ENCODE results near the gene CARM1. TPM values are rescaled to one million over a fixed set of nuclear protein-coding genes. Genes with fewer than 3 reads are reported as not detected.

Gene CARM1
- total and polyA plus RNA-seq, 2 of the 13 experiments (the other 11 are each of a cell fraction or from before 2014, with no cell fraction given), result 27.6 to 55.8 TPM

GRCh38 chr19:10896851-10897526 is 25.6 kb downstream of the CARM1 start (continued):
- TF ChIP-seq ZNF646 (CRISPR knock-in tag; IDR thresholded peaks at IDR 0.05) (no peak), ZNF589 (CRISPR knock-in tag; conservative IDR thresholded peaks at IDR 0.05) (no peak), HNRNPK (IDR thresholded peaks at IDR 0.05; ENCODE audit: low read depth, low read length, poor library complexity, severe bottlenecking) (no peak), IRF9 (CRISPR knock-in tag; IDR thresholded peaks at IDR 0.05; ENCODE audit: borderline replicate concordance) (no peak), CHD4 (IDR thresholded peaks at IDR 0.05; ENCODE audit: borderline replicate concordance, low read length) (no peak), ZNF672 (CRISPR knock-in tag; IDR thresholded peaks at IDR 0.05) (no peak), NCOA2 (CRISPR knock-in tag; IDR thresholded peaks at IDR 0.05) (no peak), ZSCAN12 (CRISPR knock-in tag; IDR thresholded peaks at IDR 0.05) (no peak), ZNF768 (CRISPR knock-in tag; IDR thresholded peaks at IDR 0.05) (peak; percentile 96), MXD4 (CRISPR knock-in tag; IDR thresholded peaks at IDR 0.05) (no peak), RBM22 (optimal IDR thresholded peaks at IDR 0.05; ENCODE audit: low read length) (peak; percentile 66), AGO2 (optimal IDR thresholded peaks at IDR 0.05; ENCODE audit: low read depth, low read length) (no peak), HNF1A (IDR thresholded peaks at IDR 0.05; ENCODE audit: low read depth) (no peak), HNF1A (CRISPR knock-in tag; IDR thresholded peaks at IDR 0.05; ENCODE audit: borderline replicate concordance) (no peak), TP53 (CRISPR knock-in tag; conservative IDR thresholded peaks at IDR 0.05) (no peak), CBX2 (IDR thresholded peaks at IDR 0.05; ENCODE audit: low read depth, low read length) (no peak), CBX2 (CRISPR knock-in tag; IDR thresholded peaks at IDR 0.05; ENCODE audit: low read depth) (no peak), ZMYM2 (CRISPR knock-in tag; IDR thresholded peaks at IDR 0.05) (no peak), U2AF2 (IDR thresholded peaks at IDR 0.05; ENCODE audit: low read depth, low read length) (no peak), ZNF143 (CRISPR knock-in tag; IDR thresholded peaks at IDR 0.05) (no peak)
